GM10266 (cell line): Measurements from ENCODE around the gene TCFL5.

ENCODE experiments used
- DNase-seq: peaks from one replicate; pipeline ENCODE4 v3.0.0; 2012; ENCODE audit errors: extremely low spot score
- CTCF ChIP-seq: IDR thresholded peaks from 2 replicates; pipeline ENCODE4 v1.5.1; 2012; ENCODE audit warnings: mild to moderate bottlenecking, low read depth; ENCODE audit not compliant: control insufficient read depth, insufficient read depth; ENCODE audit errors: missing control alignments

The TCFL5 gene

GRCh38 chr20:62872862-62873261 is 11.2 kb upstream of the TCFL5 start:
- DNase-seq = no peak
- no peak for TF ChIP-seq CTCF

- TF ChIP-seq CTCF = no peak
- no peak for DNase-seq
Observed at GRCh38 chr20:62872184-62872847, 10.7 kb upstream of the TCFL5 start.

- TF ChIP-seq CTCF = no peak
- no peak for DNase-seq
Observed at GRCh38 chr20:62864207-62864606, 2.6 kb upstream of the TCFL5 start.

GRCh38 chr20:62860924-62861691 is 514 bp downstream of the TCFL5 start:
- DNase-seq = no peak
- no peak for TF ChIP-seq CTCF

- TF ChIP-seq CTCF = no peak
- DNase-seq = no peak
Observed at GRCh38 chr20:62860391-62860923, 1.2 kb downstream of the TCFL5 start.

GRCh38 chr20:62859721-62860120 is 1.9 kb downstream of the TCFL5 start:
- no peak for DNase-seq
- TF ChIP-seq CTCF = no peak

GRCh38 chr20:62858058-62858830 is 3.4 kb downstream of the TCFL5 start:
- DNase-seq = no peak
- TF ChIP-seq CTCF = no peak
